Heart right ventricle (tissue), 16 donors: Measurements from ENCODE around the gene B9D2. TPM values are rescaled to one million over a fixed set of nuclear protein-coding genes. Genes with fewer than 3 reads are reported as not detected.

ENCODE experiments used
- ATAC-seq, 8 donors: fragments of 200-7000 bp; cut with Tn5 transposase; one replicate each; pipeline ENCODE4 v1.9.1; 2020; ENCODE audit warnings: mild to moderate bottlenecking in 8 of 8, moderate library complexity in 8 of 8, moderate number of reproducible peaks in 1 of 8
- DNase-seq, 2 donors: peaks; one replicate each; pipeline ENCODE4 v3.0.0-alpha.2; 2020
- H3K27ac ChIP-seq, 10 donors: fragments of 200-600 bp; sonication (generic) in 2 of 10; one replicate each; pipeline versions ENCODE4 v1.5.0 to v1.8.0; 2020 to 2022; ENCODE audit warnings: mild to moderate bottlenecking in 3 of 10
- H3K27me3 ChIP-seq, 7 donors: fragments of 200-600 bp; one replicate each; pipeline ENCODE4 v1.8.0; 2021 to 2022; ENCODE audit warnings: mild to moderate bottlenecking in 2 of 7
- H3K36me3 ChIP-seq, 9 donors: fragments of 200-600 bp; sonication (generic) in 1 of 9; one replicate each; pipeline versions ENCODE4 v1.5.0 to v1.8.0; 2020 to 2022; ENCODE audit warnings: mild to moderate bottlenecking in 2 of 9
- H3K4me1 ChIP-seq, 9 donors: fragments of 200-600 bp; sonication (generic) in 1 of 9; one replicate each; pipeline versions ENCODE4 v1.5.0 to v1.8.0; 2020 to 2022; ENCODE audit warnings: mild to moderate bottlenecking in 4 of 9
- H3K4me3 ChIP-seq, 10 donors: fragments of 200-600 bp; sonication (generic) in 2 of 10; one replicate each; pipeline versions ENCODE4 v1.5.0 to v1.8.0; 2020 to 2022; ENCODE audit warnings: mild to moderate bottlenecking in 7 of 10, moderate library complexity in 2 of 10
- H3K9me3 ChIP-seq, 11 donors: fragments of 200-600 bp in 10 of 11; sonication (generic) in 2 of 11; one replicate each; pipeline versions ENCODE4 v1.5.0 to v1.8.0; 2013 to 2022; ENCODE audit warnings: mild to moderate bottlenecking in 2 of 11, control low read depth in 1 of 11, moderate library complexity in 1 of 11
- WGBS, 2 donors: extraction: QIAGEN DNeasy Blood & Tissue Kit; methylation state at CpG; one replicate each; pipeline ENCODE4 v1.1.7; 2013; ENCODE audit warnings: inconsistent platforms in 1 of 2; 5-methylcytosine and 5-hydroxymethylcytosine counted together
- intact Hi-C, 10 donors: fragments of 100-400 bp; cut with DNase I; formaldehyde crosslinking; loops; one replicate each; pipeline versions ENCODE4 v1.11.1 to v1.14.2; 2022
- polyA plus RNA-seq, 2 donors: library from polyadenylated mRNA; stranded (reverse); fragments of 200-250 nt; gene quantifications; one replicate each; pipeline ENCODE4 v1.2.3, GENCODE V29; 2013
- total RNA-seq, 10 donors: library from RNA; stranded (reverse); fragmentation: NEBNext Ultra II Directional in 3 of 10; extraction: Animal tissue kit (Norgen Biotek cat#: 25700) in 3 of 10; gene quantifications; one replicate each; pipeline versions ENCODE4 v1.2.1 to v1.2.4, GENCODE V29; 2021 to 2023
- TF ChIP-seq, protein P1 (sequence below), 9 donors: fragments of 200-600 bp; sonication (generic) in 2 of 9; IDR thresholded peaks; one replicate each; pipeline versions ENCODE4 v1.5.0 to v1.8.0; 2021 to 2022; ENCODE audit warnings: antibody characterized with exemption in 9 of 9, mild to moderate bottlenecking in 5 of 9, moderate library complexity in 1 of 9
- donor health status: Arrhythmogenic right ventricular cardiomyopathy.
- donor health status: ischemic (EF 13 %, LVEDD 7.1; RV severe dilation, severe dysfunction).
- donor health status: healthy with polysubstance abuse.
- donor health status: DM: no; HTN: yes; CAD: no.
- donor health status: DM: no; HTN: no; CAD: no.
- donor health status: ischemic (EF 25% LVEDD 6.9; RV normal size, moderate dysfunction).
- donor health status: ischemic (EF 25% LVEDD 5.7; RV mildly dilated, moderate dysfunction).
- donor health status: healthy.
- donor health status: DM: yes; HTN: yes; CAD: no.
- donor health status: Ischemic cardiomyopathy.
- donor health status: ischemic (EF 35%, LVEDD 5.7; RV mildly dilated, moderate dysfunction).
- donor health status: nonischemic (EF 11% LVEDD 7.7; RV severe dilation, severe dysfunction).
- donor health status: DM: yes; HTN: yes; CAD: no.
- donor health status: PGD.
- donor health status: ischemic (EF 29% LVEDD 5.4; RV normal size, mild dysfunction).
- donor health status: nonischemic (EF 23%, LVEDD 6.1; RV moderate dilation, normal function).

B9D2 gene
- total and polyA plus RNA-seq, 12 donors = 1.00 to 12.6 (median 2.5) TPM

DNA sequence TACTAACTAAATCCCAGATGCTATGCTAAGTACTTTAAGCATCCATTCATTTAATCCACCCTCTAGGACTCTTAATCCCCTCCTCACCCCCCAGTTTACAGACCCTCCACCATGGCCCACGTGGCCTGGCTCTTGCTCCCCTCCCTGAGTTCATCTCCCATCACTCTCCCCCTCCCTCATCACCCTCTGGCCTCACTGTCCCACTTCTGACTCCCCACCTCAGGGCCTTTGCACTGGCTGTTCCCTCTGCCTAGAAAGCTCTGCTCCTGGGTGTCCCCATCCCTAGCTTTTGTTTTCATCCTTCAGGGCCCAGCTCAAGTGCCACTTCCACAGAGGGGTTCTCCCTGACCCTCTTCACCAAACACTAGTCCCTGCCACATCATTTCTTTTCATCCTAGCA, 4.2 kb downstream of the B9D2 start:
- WGBS, 2 donors = 96 to 97% methylated on average over 1 of the region's 1 CpG

DNA sequence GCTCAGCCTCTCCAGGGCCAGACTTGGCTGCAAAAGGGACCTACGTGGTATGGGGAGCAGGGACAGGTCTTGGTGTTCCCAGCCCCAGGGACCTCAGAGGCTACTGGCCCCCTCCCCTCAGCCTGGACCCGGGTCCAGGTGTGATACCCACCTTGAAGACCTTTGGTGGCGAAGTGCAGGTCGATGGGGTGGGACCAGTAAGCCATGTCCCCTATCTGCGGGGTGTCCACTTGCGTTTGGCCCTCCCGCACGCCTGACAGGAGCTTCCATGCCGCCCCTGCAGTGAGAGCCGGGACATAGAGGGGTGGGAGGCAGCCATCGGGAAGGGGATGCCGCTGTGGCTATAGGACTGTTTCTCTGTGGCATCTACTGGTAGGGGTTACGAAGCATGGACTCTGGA, 6.2 kb downstream of the B9D2 start:
- Histone ChIP-seq H3K36me3 (peaks cover 0 to 6% (median 0%) of the 10 kb centered on the region in 9 donors), H3K9me3 (no peaks in the 10 kb centered on the region), H3K4me1 (peaks cover 0 to 53% (median 15%) of the 10 kb centered on the region in 9 donors), H3K27me3 (peaks cover 0 to 5% (median 0%) of the 10 kb centered on the region in 7 donors), H3K27ac (peak overlapping the region in 1 of 10 donors; percentile 49), H3K4me3 (no peak overlapping the region)
- no peak for DNase-seq
- no peak for ATAC-seq
- intact Hi-C loops = loop anchor here in 4 of 10 donors (5.0 to 10.0 kb wide), 4 partner anchors 35 to 77 kb away; partner anchors contain the start of gene DMAC2 (in 1 of the 4)
- 90 to 93% methylated on average over 13 of the region's 13 CpGs for WGBS, 2 donors
- TF ChIP-seq, protein P1, sequence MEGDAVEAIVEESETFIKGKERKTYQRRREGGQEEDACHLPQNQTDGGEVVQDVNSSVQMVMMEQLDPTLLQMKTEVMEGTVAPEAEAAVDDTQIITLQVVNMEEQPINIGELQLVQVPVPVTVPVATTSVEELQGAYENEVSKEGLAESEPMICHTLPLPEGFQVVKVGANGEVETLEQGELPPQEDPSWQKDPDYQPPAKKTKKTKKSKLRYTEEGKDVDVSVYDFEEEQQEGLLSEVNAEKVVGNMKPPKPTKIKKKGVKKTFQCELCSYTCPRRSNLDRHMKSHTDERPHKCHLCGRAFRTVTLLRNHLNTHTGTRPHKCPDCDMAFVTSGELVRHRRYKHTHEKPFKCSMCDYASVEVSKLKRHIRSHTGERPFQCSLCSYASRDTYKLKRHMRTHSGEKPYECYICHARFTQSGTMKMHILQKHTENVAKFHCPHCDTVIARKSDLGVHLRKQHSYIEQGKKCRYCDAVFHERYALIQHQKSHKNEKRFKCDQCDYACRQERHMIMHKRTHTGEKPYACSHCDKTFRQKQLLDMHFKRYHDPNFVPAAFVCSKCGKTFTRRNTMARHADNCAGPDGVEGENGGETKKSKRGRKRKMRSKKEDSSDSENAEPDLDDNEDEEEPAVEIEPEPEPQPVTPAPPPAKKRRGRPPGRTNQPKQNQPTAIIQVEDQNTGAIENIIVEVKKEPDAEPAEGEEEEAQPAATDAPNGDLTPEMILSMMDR (IDR thresholded peaks at IDR 0.05) = no peak

More for the DNA sequence above, 4.2 kb downstream of the B9D2 start:
- intact Hi-C loops = loop anchor here in 5 of 10 donors (5.0 to 10.0 kb wide), 5 partner anchors 33 to 97 kb away; partner anchors contain the start of genes DMAC2 (in 1 of the 5) and HNRNPUL1 (in 1 of the 5)
- Histone ChIP-seq H3K4me1 (peaks cover 2 to 57% (median 11%) of the 10 kb centered on the region in 9 donors), H3K4me3 (no peak overlapping the region), H3K27me3 (no peaks in the 10 kb centered on the region), H3K9me3 (no peaks in the 10 kb centered on the region), H3K36me3 (peaks cover 0 to 6% (median 0%) of the 10 kb centered on the region in 9 donors), H3K27ac (no peak overlapping the region)
- DNase-seq (no peak), ATAC-seq (no peak)
- TF ChIP-seq, protein P1 (IDR thresholded peaks at IDR 0.05) = no peak

GRCh38 chr19:41356984-41357739, 6.8 kb downstream of the B9D2 start:
- no peak overlapping the region for H3K4me3 ChIP-seq
- 81 to 83% methylated on average over 11 of the region's 11 CpGs for WGBS, 2 donors
- intact Hi-C loops = loop anchor here in 4 of 10 donors (5.0 to 10.0 kb wide), 4 partner anchors 35 to 78 kb away; partner anchors contain the start of gene DMAC2 (in 1 of the 4)
- H3K4me1 ChIP-seq = peaks cover 0 to 47% (median 20%) of the 10 kb centered on the region in 9 donors
- H3K9me3 ChIP-seq = no peaks in the 10 kb centered on the region
- H3K27me3 ChIP-seq = peaks cover 0 to 5% (median 0%) of the 10 kb centered on the region in 7 donors
- no peak for ATAC-seq
- peaks cover 0 to 6% (median 0%) of the 10 kb centered on the region in 9 donors for H3K36me3 ChIP-seq
- TF ChIP-seq, protein P1 (IDR thresholded peaks at IDR 0.05) = no peak
- DNase-seq = no peak
- H3K27ac ChIP-seq = peak overlapping the region in 1 of 10 donors; percentile 49

DNA sequence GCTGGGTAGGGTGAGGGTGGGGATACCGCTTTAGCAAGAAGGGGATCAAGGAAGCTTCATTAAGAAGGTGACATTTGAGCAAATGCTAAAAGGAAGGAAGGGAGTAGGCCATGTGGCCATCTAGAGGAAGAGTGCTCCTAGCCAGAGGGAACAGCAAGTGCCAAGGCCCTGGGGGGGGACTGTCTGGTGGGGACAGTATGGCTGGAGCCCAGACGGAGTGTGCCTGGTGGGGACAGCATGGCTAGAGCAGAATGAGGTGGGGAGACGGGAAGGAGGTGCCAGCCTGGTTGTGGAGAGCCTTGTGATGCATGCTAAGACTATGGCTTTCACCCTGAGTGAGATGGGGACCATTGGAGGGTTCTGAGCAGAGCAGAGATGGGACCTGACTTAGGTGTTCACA, 8.1 kb downstream of the B9D2 start:
- intact Hi-C loops = loop anchor here in 4 of 10 donors (2.0 to 10.0 kb wide), 5 partner anchors 29 to 79 kb away; partner anchors contain the start of gene DMAC2 (in 1 of the 4)
- ATAC-seq = peak in 1 of 8 donors; percentile 12
- Histone ChIP-seq H3K27me3 (peaks cover 0 to 5% (median 0%) of the 10 kb centered on the region in 7 donors), H3K36me3 (peaks cover 0 to under 1% (median 0%) of the 10 kb centered on the region in 9 donors), H3K4me1 (peaks cover 0 to 52% (median 31%) of the 10 kb centered on the region in 9 donors), H3K9me3 (no peaks in the 10 kb centered on the region), H3K4me3 (no peak overlapping the region), H3K27ac (peak overlapping the region in 5 of 10 donors; percentile 34 to 96 (median 85))
- DNase-seq = peak in 1 of 2 donors; percentile 36
- TF ChIP-seq, protein P1 (IDR thresholded peaks at IDR 0.05) = no peak
- WGBS, 2 donors = 57 to 68% methylated on average over 3 of the region's 3 CpGs
